GM19328 (cell line): ENCODE data around the gene SKOR1.

Experiments used
- ATAC-seq: cut with Tn5 transposase; IDR thresholded peaks from one replicate; pipeline ENCODE4 v1.9.1; 2021; ENCODE audit warnings: mild to moderate bottlenecking, moderate library complexity; ENCODE audit not compliant: unreplicated experiment

SKOR1 gene

DNA sequence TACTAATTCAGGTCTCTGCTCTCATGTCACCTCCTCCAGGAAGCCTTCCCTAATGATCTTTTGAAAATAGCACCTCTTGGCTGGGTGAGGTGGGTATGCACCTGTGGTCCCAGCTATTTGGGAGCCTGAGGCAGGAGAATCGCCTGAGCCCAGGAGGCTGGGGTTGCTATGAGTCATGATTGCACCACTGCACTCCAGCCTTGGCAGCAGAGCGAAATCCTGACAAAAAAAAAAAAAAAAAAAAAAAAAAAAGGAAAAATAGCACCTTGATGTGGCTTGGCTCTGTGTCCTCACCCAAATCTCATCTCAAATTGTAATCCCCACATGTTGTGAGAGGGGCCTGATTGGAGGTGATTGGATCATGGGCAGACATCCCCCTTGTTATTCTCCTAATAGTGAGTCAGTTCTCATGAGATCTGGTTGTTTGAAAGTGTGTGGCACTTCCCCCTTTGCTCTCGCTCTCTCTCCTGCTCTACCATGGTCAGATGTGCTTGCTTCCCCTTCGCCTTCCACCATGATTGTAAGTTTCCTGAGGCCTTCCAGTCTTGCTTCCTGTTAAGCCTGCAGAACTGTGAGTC is 25.8 kb downstream of the SKOR1 start:
- ATAC-seq, result no peak

DNA sequence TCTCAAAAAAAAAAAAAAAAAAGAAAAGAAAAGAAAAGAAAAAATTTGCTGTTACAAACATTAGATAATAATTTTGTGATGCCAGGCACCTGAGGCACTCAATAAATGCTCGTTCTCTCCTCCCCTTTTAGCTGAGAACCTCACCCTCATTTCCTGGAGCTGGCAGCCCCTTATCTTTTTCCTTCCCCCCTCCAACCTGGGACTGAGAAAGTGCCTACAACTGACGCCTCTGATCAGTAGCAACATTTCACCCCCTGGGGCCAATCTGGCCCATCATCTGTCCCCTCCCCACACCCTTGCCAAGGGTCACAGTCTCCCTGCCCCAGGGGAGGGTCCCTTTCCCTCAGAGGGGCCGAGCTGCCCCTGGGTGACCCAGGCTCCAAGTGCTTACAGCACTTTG is 27.1 kb downstream of the SKOR1 start:
- ATAC-seq, result no peak

DNA sequence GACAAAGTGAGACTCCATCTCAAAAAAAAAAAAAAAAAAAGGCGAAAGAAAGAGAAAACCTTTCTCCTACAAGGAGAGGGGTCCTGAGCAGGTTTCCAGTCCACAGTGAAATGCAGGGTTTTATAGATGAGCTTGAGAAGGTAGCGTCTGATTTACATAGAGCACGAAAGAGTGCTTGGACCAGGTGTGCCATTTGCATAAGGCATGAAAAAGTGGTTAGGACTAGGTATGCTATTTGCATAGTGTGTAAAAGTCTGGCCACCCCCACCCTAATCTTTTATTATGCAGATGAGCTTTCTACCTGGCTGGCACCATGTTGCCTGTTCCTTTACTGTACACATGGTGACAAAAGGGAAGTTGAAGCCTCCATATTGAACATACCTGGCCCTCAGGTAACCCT is 28.1 kb downstream of the SKOR1 start:
- ATAC-seq, result no peak

DNA sequence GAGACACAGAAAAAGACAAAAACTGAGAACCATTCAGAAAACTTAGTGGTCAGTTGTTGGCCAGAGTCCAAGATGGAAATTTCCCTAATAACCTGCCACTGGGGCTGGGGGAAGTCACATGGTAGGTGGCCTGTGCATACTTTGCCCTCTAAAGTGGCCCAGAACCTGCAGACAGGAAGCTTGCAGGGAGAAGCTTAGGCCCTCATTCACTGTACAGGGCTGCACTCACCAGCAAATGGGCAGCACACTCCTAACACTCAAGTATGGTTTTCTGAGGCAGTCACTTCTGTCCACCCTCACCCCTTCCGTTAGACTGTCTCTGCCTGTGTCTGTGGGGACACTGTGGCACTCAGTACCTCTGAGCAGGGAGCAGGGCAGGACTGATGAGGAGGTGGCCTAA is 29.0 kb downstream of the SKOR1 start:
- ATAC-seq, result no peak

DNA sequence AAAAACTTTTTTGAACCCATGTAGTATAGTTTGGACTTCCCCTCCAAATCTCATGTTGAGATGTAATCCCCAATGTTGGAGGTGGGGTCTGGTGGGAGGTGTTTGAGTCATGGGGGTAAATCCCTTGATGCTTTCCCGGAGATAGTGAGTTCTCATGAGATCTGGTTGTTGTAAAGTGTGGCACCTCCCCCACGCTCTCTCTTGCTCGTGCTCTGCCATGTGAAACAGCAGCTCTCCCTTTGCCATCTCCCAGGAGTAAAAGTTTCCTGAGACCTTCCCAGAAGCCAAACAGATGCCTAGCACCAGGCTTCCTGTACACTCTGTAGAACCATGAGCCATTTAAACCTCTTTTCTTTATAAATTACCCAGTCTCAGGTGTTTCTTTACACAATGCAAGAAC is 30.5 kb downstream of the SKOR1 start:
- no peak for ATAC-seq

DNA sequence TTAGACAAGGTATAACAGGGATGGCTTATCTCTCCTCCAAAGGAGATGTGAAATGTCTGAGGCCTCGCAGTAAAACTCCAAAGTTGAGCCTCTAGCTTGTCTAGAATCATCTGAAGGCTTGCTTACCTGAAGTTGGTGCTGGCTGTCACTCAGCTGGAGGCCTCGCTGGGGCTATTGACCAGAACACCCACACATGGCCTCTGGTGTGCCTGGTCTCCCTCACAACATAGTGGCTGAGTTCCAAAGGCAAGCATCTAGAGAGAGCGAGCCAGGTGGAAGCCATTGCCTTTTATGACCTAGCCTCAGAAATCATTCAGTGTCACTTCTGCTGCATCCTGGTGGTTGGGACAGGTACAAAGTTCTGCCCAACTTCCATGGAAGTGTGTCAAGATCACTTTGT is 31.9 kb downstream of the SKOR1 start:
- ATAC-seq, result no peak

DNA sequence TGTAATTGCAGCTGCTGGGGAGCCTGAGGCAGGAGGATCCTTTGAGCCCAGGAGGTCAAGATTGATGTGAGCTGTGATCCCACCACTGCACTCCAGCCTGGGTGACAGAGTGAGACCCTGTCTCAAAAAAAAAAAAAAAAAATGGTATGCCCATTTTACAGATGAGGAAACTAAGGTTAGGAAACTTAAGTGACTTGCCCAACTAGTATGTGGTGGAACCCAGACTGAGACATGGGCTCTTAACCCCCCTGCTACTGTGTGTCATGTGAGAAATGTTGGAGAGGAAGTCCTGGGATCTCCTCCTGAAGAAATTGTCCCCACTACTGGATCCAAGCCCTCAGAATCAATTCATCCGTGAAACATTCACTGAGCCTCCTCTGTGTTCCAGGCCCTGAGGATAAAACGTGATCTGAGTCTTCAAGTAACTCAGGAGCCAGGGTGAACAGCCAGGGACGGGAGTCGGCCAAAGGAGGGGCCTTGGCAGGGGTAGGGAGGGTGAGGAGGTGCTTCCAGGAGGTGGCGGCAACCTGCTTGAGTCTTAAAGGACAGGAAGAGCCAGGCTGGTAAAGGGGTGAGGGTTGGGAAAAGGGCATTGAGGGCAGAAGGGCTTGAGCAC is 34.1 kb downstream of the SKOR1 start:
- ATAC-seq, result no peak

DNA sequence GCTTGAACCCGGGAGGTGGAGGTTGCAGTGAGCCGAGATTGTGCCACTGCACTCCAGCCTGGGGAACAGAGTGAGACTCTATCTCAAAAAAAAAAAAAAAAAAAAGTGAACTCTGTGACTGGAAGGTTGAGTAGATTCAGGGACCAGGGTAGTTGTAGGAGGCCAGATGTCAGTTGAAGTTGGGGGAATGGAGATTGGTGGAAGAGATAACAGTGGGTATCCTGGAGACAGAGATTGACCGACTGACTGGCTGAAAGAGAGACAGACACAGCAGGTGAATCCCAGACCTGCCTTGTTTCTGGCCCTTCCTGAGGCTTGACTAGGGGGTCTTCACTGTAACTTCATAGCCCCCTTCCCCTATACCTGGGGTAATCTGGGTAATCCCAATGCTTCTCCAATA is 36.7 kb downstream of the SKOR1 start:
- ATAC-seq, result no peak

DNA sequence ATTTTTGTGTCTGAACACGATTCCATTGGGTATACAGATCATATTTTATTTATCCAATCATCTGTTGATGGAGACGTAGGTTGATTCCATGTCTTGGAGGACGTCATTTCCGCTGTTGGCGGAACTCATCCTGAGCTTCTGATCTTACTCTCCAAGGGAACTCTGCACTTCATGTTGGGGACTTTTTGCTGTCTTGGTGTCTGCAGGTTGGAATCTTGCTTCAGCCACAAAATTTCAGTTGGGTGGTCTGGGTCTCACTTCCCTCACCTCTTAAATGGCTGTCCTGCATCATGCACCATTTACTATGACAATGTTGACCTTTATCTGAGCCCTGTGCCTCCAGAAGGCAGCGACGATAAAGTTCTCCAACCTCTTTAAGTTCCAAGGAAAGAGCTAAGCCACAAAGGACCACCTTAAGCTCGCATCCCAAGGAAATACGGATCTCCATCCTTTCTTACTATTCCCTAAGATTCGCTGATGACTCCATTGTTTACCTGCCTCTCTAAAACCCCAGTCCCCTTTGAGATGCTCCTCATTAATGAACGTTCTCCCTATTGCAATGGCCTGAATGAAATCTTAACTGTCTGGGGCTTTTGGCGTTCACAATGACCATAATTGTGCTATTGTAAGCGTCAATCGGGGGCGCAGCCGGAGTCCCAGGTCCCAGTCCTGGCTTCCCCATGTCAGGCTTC is 37.6 kb downstream of the SKOR1 start:
- no peak for ATAC-seq

DNA sequence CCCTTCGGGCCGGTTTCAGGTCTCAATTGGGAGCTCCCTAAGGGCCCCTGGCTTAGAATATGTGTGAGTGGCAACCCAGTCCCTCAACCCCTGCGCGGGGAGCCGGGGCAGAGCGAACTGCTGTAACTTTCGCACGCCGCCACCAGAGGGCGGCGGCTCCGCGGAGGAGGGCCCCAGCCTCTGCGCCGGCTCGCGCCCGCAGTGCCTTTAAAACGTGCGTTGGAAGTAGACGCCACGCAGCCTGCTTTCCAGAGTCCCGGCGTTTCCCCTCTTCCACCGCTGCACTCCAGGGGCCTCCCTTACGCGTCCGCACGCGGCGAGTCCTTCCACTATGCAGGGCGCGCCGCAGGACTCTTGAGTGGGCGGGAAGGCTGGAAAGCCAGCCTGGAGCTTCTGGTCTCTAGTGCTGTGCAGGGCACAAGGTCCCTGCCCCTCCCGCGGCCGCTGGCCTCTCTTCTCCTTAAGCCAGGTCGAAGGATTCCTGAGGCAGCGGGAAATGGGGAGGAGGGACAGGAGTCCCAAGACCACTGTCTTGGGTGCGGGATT is 38.2 kb downstream of the SKOR1 start:
- peak; percentile 85 for ATAC-seq

DNA sequence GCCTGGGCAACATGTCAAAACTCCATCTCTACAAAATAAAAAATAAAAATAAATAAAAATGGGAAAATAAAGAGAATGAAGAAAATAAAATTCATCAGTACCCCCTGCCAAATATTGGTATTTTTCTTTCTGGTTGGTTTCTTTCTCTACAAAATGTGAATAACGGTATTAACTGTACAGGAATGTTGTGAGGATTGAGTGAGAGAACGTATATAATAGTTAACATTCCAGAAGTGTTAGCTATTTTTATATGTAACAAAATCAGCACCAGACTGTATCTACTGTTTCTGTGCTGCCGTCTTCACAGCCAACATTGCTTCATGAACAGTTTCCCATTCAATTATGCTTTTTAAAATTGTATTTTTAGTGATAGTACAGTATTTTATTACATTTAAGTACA is 40.0 kb downstream of the SKOR1 start:
- no peak for ATAC-seq

DNA sequence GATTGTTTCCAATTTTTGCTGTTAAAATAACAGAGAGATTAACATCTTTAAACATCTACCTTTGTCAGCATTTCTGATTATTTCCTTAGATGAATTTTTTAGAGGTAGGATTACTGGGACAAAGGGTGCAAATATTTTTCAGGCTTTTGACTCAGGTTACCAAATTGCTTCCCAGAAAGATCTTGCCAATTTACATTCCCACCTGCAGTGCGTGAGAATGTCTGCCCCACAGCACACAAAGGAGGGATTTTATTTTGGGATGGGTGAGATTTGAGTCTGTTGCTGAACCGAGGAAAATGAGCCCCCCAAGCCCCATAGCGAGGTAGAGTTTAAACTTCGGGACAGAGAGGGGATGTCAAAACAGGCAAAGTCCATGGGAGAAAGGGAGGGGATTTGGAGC is 40.5 kb downstream of the SKOR1 start:
- no peak for ATAC-seq

DNA sequence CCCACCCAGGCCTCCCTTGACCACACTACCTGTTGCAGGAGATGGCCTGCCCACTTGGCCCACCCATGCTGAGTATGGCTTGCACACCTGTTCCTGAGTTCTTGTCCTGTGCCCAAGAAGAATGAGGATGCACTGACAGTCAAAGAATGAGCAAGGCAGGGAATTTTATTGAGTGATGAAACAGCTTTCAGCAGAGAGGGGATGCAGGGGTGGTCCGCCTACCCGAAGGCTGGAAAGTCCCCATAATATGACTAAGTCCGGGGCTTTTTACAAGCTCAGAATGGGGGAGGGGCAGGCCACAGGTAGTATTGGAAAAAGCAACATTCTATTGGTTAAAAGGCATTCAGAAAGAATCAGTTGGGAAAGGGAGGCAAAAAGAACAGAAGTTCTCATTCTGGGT is 44.4 kb downstream of the SKOR1 start:
- ATAC-seq, result no peak

DNA sequence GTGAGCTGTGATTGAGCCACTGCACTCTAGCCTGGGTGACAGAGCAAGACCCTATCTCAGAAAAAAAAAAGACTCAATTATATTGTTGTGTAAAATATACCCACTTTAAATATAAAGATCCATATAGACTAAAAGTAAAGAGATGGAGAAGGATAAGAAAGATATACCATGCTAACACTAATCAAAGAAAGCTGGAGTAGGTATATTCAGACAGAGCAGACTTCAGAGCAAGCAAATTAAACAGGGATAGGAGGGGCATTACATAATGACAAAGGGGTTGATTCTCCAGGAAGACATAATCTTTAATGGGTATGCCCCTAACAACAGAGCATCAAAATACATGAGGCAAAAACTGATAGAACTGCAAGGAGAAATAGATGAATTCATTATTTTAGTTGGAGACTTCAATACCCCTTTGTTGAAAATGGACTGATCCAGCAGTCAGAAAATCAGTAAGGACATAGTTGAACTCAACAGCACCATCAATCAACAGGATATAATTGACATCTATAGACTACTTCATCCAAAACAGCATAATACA is 45.6 kb downstream of the SKOR1 start:
- ATAC-seq, result no peak

DNA sequence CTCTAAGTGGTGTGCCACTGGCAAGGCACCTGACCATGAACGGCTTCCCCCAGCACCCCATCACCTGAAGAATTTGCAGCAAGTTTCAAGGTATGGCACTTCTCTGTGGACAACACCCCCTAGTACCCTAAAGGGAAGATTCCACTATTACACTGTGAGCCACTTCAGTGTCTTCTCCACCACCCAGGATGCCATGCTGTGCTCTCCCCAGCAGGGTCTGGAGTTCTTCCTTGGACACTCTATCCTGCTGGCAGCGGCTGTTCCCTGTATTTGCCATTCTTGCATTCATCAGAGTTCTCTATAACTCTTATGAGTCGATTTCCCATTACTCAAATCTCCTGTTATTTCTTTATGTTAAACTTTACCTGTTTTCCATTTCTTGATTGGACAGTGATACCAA is 48.5 kb downstream of the SKOR1 start:
- ATAC-seq, result no peak

DNA sequence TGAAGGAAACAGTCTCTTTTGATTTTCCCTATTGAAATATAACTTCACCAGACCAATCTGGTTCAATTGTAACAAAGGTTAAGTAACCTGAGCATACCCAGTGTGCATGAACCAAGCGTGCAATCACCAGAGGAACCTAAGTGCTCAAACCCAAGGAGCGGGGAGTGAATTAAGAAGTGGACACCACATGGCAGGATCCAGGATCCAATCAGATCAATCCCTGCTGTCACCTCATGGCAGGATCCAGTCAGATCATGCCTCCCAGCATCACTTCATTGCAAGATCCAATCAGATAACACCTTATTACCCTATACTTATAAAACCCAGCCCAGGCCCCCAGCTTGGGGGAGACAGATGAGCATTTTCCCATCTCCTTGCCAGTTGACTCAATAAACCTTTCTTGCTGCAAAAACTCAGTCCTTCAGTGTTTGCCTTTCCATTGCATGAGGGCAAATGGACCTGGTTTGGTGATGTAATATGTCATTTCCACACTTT is 53.5 kb downstream of the SKOR1 start:
- no peak for ATAC-seq

DNA sequence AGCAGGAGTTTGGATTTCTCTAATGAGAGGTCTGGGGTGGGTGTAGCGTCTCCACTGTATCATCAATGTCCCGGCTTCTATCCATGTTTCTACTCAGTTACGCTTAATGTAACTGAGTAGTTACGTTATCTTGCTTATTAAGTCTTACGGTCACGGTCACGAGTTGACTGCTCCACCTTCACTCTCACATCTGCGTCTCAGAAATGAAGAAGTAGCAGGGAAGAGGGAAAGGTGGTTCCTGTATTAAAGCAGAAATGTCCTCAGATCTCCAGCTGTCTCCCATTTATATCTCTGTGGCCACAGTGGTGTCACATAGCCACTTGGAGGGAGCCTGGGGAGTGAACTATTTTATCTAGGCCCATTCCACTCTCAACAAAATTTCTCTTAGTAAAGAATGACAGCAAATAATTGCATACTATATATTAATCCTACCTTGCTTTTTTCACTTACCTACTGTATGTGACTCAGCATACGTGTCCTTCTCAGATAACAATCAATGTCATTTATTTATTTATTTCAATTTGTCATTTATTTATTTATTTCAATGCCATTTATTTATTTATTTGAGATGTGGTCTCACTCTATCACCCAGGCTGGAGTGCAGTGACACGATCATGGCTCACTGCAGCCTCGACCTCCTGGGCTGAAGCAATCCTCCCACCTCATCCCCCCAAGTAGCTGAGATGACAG is 54.3 kb downstream of the SKOR1 start:
- no peak for ATAC-seq

DNA sequence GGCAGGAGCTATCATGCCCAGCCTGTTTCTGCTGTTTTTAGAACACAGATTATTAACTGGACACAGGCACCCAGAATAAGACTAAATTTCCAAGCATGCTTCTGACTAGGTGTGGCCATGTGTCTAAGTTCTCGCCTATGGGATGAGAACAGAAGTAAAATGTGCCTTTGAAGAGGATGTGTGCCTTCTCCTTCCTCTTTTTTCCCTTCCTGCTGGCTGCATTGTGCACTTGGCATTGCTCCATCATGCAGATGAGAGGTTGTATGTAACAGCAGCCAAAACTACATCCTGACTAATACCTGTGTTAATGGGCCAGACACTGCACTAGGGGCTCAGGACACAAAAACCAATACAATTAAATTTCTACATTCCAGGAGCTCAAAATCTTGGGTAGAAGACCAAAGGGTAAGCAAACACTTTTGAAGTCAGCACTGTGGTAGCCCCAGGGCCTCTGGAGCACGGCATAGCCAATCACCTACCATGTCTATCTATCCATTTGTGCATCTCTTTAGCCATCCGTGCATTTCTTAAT is 55.4 kb downstream of the SKOR1 start:
- no peak for ATAC-seq

DNA sequence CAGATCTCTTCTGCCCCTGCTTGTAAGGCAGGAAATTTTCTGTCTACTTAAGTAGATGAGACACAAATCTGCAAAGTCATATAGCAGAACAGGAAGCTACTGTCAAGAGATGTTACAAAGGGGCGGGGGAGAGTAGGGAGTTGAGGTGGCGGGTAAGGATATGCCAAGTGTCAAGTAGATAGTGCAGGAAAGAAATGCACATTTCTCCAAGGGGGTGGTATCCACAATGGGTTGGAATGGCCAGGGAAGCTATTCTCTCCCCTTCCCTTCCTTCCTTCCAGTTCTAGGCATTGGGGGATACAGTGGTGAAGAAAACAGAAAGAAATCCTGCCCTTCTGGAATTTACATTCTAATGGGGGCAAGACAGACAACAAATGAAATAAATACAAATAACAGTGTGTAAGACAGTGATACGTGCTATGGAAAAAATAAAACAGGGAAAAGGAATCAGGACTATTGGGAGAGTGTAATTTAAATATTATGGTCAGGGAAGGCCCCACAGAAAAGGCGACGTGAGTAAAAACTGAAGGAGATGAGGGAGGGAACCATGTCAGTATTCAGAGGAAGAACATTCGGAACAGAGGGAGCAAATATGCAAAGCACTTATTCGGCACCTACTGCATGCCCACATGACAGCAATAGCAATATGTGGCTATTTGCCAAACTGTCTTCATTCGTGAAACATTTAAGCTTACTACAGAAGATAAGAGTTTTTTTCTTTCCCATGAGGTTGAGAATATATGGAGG is 57.4 kb downstream of the SKOR1 start:
- ATAC-seq, result no peak

DNA sequence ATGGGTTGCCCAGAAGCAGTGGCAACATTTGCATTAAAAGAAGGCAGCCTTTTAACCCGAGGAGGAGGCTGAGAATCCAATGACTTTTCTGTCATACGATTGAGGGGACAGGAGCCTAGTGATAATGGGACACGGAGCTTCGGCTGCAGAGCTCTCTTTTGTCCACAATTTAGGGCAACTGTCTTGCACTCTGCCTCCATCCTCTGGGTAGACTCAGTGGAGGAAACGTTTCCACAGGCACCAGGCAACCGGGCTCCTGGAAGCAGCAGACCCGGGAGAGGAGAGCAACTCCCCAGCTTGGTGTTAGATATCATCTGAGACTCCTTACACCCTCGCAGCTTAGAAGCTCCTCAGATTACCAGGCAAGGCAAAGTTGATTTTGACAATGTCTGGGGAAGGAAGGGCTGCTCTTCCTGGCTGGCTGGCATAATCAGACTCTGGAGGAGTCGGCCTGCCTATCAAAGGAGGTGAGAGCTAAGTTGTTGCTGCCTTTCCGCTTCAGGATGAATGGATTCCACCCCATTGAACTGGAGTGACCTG is 58.0 kb downstream of the SKOR1 start:
- no peak for ATAC-seq
